ENCODE results near the gene RASGRP2. TPM values are rescaled to one million over a fixed set of nuclear protein-coding genes. Genes with fewer than 3 reads are reported as not detected.

RASGRP2 gene
- total RNA-seq, 1 donor from 2014 or later, result not detected

GRCh38 chr11:64764040-64764611 lies 20.2 kb upstream of the RASGRP2 start:
- TF ChIP-seq CTCF (IDR thresholded peaks at IDR 0.05; ENCODE audit: insufficient read depth, low read length, severe bottlenecking), result no peak
- no peak overlapping the region for H3K4me3 ChIP-seq (ENCODE audit: low read depth, low read length)
- DNase-seq (ENCODE audit: low read depth) (no peak), FAIRE-seq (no peak)
- peaks cover 44% of the 10 kb centered on the region for H3K36me3 ChIP-seq (ENCODE audit: control insufficient read depth, insufficient read depth, low read length)
- no peaks in the 10 kb centered on the region for H3K27me3 ChIP-seq (ENCODE audit: control insufficient read depth, insufficient read depth, low read length)

GRCh38 chr11:64763526-64764039 lies 19.6 kb upstream of the RASGRP2 start:
- no peaks in the 10 kb centered on the region for H3K27me3 ChIP-seq (ENCODE audit: control insufficient read depth, insufficient read depth, low read length)
- peaks cover 39% of the 10 kb centered on the region for H3K36me3 ChIP-seq (ENCODE audit: control insufficient read depth, insufficient read depth, low read length)
- TF ChIP-seq CTCF (IDR thresholded peaks at IDR 0.05; ENCODE audit: insufficient read depth, low read length, severe bottlenecking), result no peak
- FAIRE-seq (no peak), DNase-seq (ENCODE audit: low read depth) (no peak)
- H3K4me3 ChIP-seq (ENCODE audit: low read depth, low read length), result no peak overlapping the region

- FAIRE-seq, result peak; percentile 7
- peaks cover 32% of the 10 kb centered on the region for H3K36me3 ChIP-seq (ENCODE audit: control insufficient read depth, insufficient read depth, low read length)
- peak; percentile 74 for DNase-seq (ENCODE audit: low read depth)
Measured at GRCh38 chr11:64762674-64763525, 19.0 kb upstream of the RASGRP2 start.

GRCh38 chr11:64762277-64762673 lies 18.3 kb upstream of the RASGRP2 start:
- Histone ChIP-seq H3K36me3 (ENCODE audit: control insufficient read depth, insufficient read depth, low read length) (peaks cover 27% of the 10 kb centered on the region), H3K27me3 (ENCODE audit: control insufficient read depth, insufficient read depth, low read length) (no peaks in the 10 kb centered on the region), H3K4me3 (ENCODE audit: low read depth, low read length) (no peak overlapping the region)
- no peak for TF ChIP-seq CTCF (IDR thresholded peaks at IDR 0.05; ENCODE audit: insufficient read depth, low read length, severe bottlenecking)
- FAIRE-seq, result peak; percentile 81
- DNase-seq (ENCODE audit: low read depth), result peak; percentile 61

More at GRCh38 chr11:64762674-64763525, 19.0 kb upstream of the RASGRP2 start:
- no peak for TF ChIP-seq CTCF (IDR thresholded peaks at IDR 0.05; ENCODE audit: insufficient read depth, low read length, severe bottlenecking)
- H3K27me3 ChIP-seq (ENCODE audit: control insufficient read depth, insufficient read depth, low read length), result no peaks in the 10 kb centered on the region
- H3K4me3 ChIP-seq (ENCODE audit: low read depth, low read length), result no peak overlapping the region

GRCh38 chr11:64760759-64761420 lies 16.9 kb upstream of the RASGRP2 start:
- TF ChIP-seq CTCF (IDR thresholded peaks at IDR 0.05; ENCODE audit: insufficient read depth, low read length, severe bottlenecking), result no peak
- FAIRE-seq (no peak), DNase-seq (ENCODE audit: low read depth) (no peak)
- no peak overlapping the region for H3K4me3 ChIP-seq (ENCODE audit: low read depth, low read length)
- peaks cover 18% of the 10 kb centered on the region for H3K36me3 ChIP-seq (ENCODE audit: control insufficient read depth, insufficient read depth, low read length)
- no peaks in the 10 kb centered on the region for H3K27me3 ChIP-seq (ENCODE audit: control insufficient read depth, insufficient read depth, low read length)
